ENCODE measurements around the gene KIZ.

GRCh38 chr20:21174516-21175239 lies 48.8 kb downstream of the KIZ start:
- TF ChIP-seq CTCF (conservative IDR thresholded peaks at IDR 0.05 in 1 of 2, IDR thresholded peaks at IDR 0.05 in 1 of 2; ENCODE audit: extremely low read depth in 1 of 2, insufficient read depth in 1 of 2, low read depth in 1 of 2, low read length in 2 of 2) (no peak), EZH2 (IDR thresholded peaks at IDR 0.05; ENCODE audit: borderline replicate concordance, low read length) (no peak)

All from mammary epithelial cell (primary cell).